T47D (cell line): ENCODE data around the gene YWHAH.
A peak's percentile ranks its signal among the peaks of the same experiment; 100 is the strongest.
"Not testable (repeated sequence)": the region's sequence is repeated elsewhere in the genome, so short reads cannot be mapped to it uniquely, and the experiment has no call there.

Source experiments
- DNase-seq, 2 experiments: peaks; one replicate each; pipeline versions ENCODE4 v3.0.0 to v3.0.0-alpha.2; 2011 to 2012; ENCODE audit warnings: low read depth in 1 of 2, low spot score in 1 of 2
- JUND ChIP-seq: IDR thresholded peaks from 2 replicates; pipeline ENCODE4 v1.6.1; 2012; ENCODE audit warnings: low read depth
- in situ Hi-C: cut with HindIII; loops from 2 replicates; pipeline ENCODE4 v1.10.0; 2016; ENCODE audit warnings: low sequenced_read_pairs, low pct_unique_long_range_greater_than_20kb

YWHAH gene

GRCh38 chr22:31958625-31959239 is 14.4 kb downstream of the YWHAH start:
- in situ Hi-C loops, result no loop called here
- no peak for TF ChIP-seq JUND
- DNase-seq, result no peak

- in situ Hi-C loops, result no loop called here
- TF ChIP-seq JUND, result no peak
- DNase-seq, result no peak
These were observed 16.4 kb downstream of the YWHAH start for GRCh38 chr22:31960767-31961166.

GRCh38 chr22:31962387-31963125 is 18.2 kb downstream of the YWHAH start:
- DNase-seq, result no peak
- TF ChIP-seq JUND, result no peak
- in situ Hi-C loops, result no loop called here

GRCh38 chr22:31968022-31968421 is 23.7 kb downstream of the YWHAH start:
- in situ Hi-C loops, result no loop called here
- no peak for TF ChIP-seq JUND
- DNase-seq, result no peak

GRCh38 chr22:31969789-31970489 is 25.6 kb downstream of the YWHAH start:
- in situ Hi-C loops, result no loop called here
- peak; percentile 55 to 90 for DNase-seq
- TF ChIP-seq JUND, result no peak

- TF ChIP-seq JUND, result no peak
- in situ Hi-C loops, result no loop called here
- peak; percentile 72 to 88 for DNase-seq
These were observed 26.4 kb downstream of the YWHAH start for GRCh38 chr22:31970490-31971444.

GRCh38 chr22:31972180-31972579 is 27.8 kb downstream of the YWHAH start:
- TF ChIP-seq JUND, result no peak
- no peak for DNase-seq
- in situ Hi-C loops, result no loop called here

- no peak for TF ChIP-seq JUND
- no peak for DNase-seq
- in situ Hi-C loops, result no loop called here
These were observed 29.4 kb downstream of the YWHAH start for GRCh38 chr22:31973739-31974138.

GRCh38 chr22:31977141-31977841 is 33.0 kb downstream of the YWHAH start:
- in situ Hi-C loops, result no loop called here
- peak; percentile 56 to 79 for DNase-seq
- no peak for TF ChIP-seq JUND

GRCh38 chr22:31977939-31978338 is 33.6 kb downstream of the YWHAH start:
- no peak for TF ChIP-seq JUND
- in situ Hi-C loops, result no loop called here
- DNase-seq, result no peak

- DNase-seq, result no peak
- no peak for TF ChIP-seq JUND
- in situ Hi-C loops, result no loop called here
These were observed 36.3 kb downstream of the YWHAH start for GRCh38 chr22:31980628-31981027.

- in situ Hi-C loops, DNase-seq: not testable (repeated sequence)
These were observed 37.6 kb downstream of the YWHAH start for GRCh38 chr22:31981976-31982375.
